Endothelial cell (in vitro differentiated cells): ENCODE data around the gene CDH3. TPM values are rescaled to one million over a fixed set of nuclear protein-coding genes. Genes with fewer than 3 reads are reported as not detected.

ENCODE experiments used
- DNase-seq: peaks from one replicate; pipeline ENCODE4 v3.0.0; 2021; ENCODE audit warnings: low spot score
- H3K27ac Mint-ChIP-seq: one replicate; pipeline ENCODE4 v1.8.0; 2021; ENCODE audit warnings: mixed read lengths, inconsistent platforms; ENCODE audit not compliant: unreplicated experiment
- H3K27me3 Mint-ChIP-seq: one replicate; pipeline ENCODE4 v1.8.0; 2021; ENCODE audit warnings: mild to moderate bottlenecking, moderate library complexity, mixed read lengths, inconsistent platforms; ENCODE audit not compliant: unreplicated experiment
- H3K36me3 Mint-ChIP-seq: one replicate; pipeline ENCODE4 v1.8.0; 2021; ENCODE audit warnings: mild to moderate bottlenecking, low read depth, mixed read lengths, inconsistent platforms; ENCODE audit not compliant: unreplicated experiment
- H3K4me1 Mint-ChIP-seq: one replicate; pipeline ENCODE4 v1.8.0; 2021; ENCODE audit warnings: mild to moderate bottlenecking, mixed read lengths, inconsistent platforms; ENCODE audit not compliant: unreplicated experiment
- H3K4me3 Mint-ChIP-seq: one replicate; pipeline ENCODE4 v1.8.0; 2021; ENCODE audit warnings: mild to moderate bottlenecking, mixed read lengths, inconsistent platforms; ENCODE audit not compliant: unreplicated experiment
- H3K9me3 Mint-ChIP-seq: one replicate; pipeline ENCODE4 v1.8.0; 2021; ENCODE audit warnings: mixed read lengths, inconsistent platforms; ENCODE audit not compliant: unreplicated experiment
- total RNA-seq: library from RNA; stranded (reverse); fragmentation: NEBNext Ultra II Directional; extraction: Animal tissue kit (Norgen Biotek cat#: 25700); gene quantifications from one replicate; pipeline ENCODE4 v1.2.1, GENCODE V29; 2021; ENCODE audit not compliant: unreplicated experiment
- TF ChIP-seq, protein P1 (sequence below): fragments of 200-600 bp; sonication (generic); IDR thresholded peaks from one replicate; pipeline ENCODE4 v1.5.0; 2021; ENCODE audit warnings: antibody characterized with exemption; ENCODE audit not compliant: unreplicated experiment

The CDH3 gene
- total RNA-seq, 1 donor from 2014 or later, result 3.2 TPM

DNA sequence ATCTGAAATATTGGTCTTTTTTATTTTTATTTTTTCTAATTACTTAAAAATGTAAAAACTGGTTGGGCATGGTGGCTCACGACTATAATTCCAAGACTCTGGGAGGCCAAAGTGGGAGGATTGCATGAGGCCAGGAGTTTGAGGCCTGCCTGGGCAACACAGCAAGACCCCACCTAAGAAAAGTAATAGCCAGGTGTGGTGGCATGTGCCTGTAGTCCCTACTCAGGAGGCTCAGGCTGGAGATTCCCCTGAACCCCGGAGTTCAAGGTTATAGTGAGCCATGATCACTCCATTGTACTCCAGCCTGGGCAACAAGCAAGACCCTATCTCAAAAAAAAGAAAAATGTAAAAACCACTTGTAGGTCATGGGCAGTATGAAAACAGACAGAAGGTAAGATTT is 36.8 kb upstream of the CDH3 start:
- TF ChIP-seq, protein P1, sequence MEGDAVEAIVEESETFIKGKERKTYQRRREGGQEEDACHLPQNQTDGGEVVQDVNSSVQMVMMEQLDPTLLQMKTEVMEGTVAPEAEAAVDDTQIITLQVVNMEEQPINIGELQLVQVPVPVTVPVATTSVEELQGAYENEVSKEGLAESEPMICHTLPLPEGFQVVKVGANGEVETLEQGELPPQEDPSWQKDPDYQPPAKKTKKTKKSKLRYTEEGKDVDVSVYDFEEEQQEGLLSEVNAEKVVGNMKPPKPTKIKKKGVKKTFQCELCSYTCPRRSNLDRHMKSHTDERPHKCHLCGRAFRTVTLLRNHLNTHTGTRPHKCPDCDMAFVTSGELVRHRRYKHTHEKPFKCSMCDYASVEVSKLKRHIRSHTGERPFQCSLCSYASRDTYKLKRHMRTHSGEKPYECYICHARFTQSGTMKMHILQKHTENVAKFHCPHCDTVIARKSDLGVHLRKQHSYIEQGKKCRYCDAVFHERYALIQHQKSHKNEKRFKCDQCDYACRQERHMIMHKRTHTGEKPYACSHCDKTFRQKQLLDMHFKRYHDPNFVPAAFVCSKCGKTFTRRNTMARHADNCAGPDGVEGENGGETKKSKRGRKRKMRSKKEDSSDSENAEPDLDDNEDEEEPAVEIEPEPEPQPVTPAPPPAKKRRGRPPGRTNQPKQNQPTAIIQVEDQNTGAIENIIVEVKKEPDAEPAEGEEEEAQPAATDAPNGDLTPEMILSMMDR, result no peak
- no peaks in the 10 kb centered on the region for H3K9me3 Mint-ChIP-seq
- no peak overlapping the region for H3K4me3 Mint-ChIP-seq
- peaks cover 3% of the 10 kb centered on the region for H3K27me3 Mint-ChIP-seq
- H3K4me1 Mint-ChIP-seq, result no peaks in the 10 kb centered on the region
- no peaks in the 10 kb centered on the region for H3K36me3 Mint-ChIP-seq
- DNase-seq, result no peak
- no peak overlapping the region for H3K27ac Mint-ChIP-seq

- no peaks in the 10 kb centered on the region for H3K36me3 Mint-ChIP-seq
- TF ChIP-seq, protein P1, result no peak
- no peaks in the 10 kb centered on the region for H3K9me3 Mint-ChIP-seq
- no peaks in the 10 kb centered on the region for H3K4me1 Mint-ChIP-seq
- DNase-seq, result no peak
- H3K27ac Mint-ChIP-seq, result no peak overlapping the region
- peaks cover 1% of the 10 kb centered on the region for H3K27me3 Mint-ChIP-seq
- H3K4me3 Mint-ChIP-seq, result no peak overlapping the region
These were observed 32.1 kb upstream of the CDH3 start for GRCh38 chr16:68612996-68613395.

- no peaks in the 10 kb centered on the region for H3K4me1 Mint-ChIP-seq
These were observed 27.4 kb upstream of the CDH3 start for GRCh38 chr16:68617734-68618133.

DNA sequence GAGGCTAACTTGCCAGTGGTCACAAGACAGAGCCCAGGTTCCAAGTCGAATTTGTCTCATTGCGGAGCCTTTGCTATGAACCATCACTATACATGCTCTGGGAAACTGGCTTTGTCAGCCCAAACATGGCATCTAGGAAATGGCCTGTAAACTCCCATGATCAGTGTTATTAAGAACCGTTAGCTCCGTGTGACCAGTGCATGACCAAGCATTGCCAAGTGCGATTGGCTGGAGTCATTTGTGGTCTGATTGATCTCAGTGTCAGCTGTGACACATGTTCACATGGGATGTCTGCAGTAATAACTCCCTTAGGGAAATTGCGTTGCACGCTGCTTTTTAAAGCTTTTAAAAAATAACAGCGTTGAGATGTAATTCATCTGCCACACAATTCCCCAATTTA is 18.6 kb upstream of the CDH3 start:
- no peak for DNase-seq
- no peaks in the 10 kb centered on the region for H3K9me3 Mint-ChIP-seq
- no peaks in the 10 kb centered on the region for H3K36me3 Mint-ChIP-seq
- H3K27ac Mint-ChIP-seq, result no peak overlapping the region
- TF ChIP-seq, protein P1, result no peak
- H3K27me3 Mint-ChIP-seq, result no peaks in the 10 kb centered on the region
- H3K4me3 Mint-ChIP-seq, result no peak overlapping the region
- peaks cover 5% of the 10 kb centered on the region for H3K4me1 Mint-ChIP-seq

More at GRCh38 chr16:68617734-68618133, 27.4 kb upstream of the CDH3 start:
- Mint-ChIP-seq H3K9me3 (no peaks in the 10 kb centered on the region), H3K36me3 (no peaks in the 10 kb centered on the region), H3K4me3 (no peak overlapping the region), H3K27ac (no peak overlapping the region), H3K27me3 (no peaks in the 10 kb centered on the region)
- DNase-seq, result no peak
- TF ChIP-seq, protein P1, result no peak

DNA sequence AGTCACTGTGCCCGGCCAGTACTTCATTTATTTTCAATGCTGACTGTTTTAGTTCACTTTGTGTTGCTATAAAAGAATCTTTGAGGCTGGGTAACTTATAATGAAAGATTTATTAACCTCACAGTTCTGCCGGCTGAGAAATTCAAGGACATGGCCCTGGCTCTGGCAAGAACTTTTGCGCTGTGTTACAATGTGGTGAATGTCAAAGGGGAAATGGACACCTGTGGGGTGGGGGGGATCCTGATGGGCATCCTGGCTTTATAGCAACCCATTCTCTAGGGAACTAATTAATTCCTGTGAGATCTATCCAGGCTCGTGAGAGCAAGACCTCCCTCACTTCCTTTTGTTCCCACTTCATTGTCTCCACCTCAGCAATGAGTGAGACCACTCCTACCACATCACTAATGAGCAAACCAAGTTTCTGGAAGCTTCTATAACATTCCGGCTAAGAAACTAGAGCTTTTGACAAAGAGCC is 17.1 kb upstream of the CDH3 start:
- Mint-ChIP-seq H3K9me3 (no peaks in the 10 kb centered on the region), H3K36me3 (no peaks in the 10 kb centered on the region), H3K27ac (no peak overlapping the region), H3K4me1 (peaks cover 5% of the 10 kb centered on the region), H3K4me3 (no peak overlapping the region), H3K27me3 (no peaks in the 10 kb centered on the region)
- TF ChIP-seq, protein P1, result no peak
- no peak for DNase-seq
